Measurements from ENCODE around the gene HNRNPA3. TPM values are rescaled to one million over a fixed set of nuclear protein-coding genes. Genes with fewer than 3 reads are reported as not detected.
"Not testable (repeated sequence)": the region's sequence is repeated elsewhere in the genome, so short reads cannot be mapped to it uniquely, and the experiment has no call there.

Gene HNRNPA3
- total RNA-seq, 1 donor from 2014 or later, result 136 TPM

DNA sequence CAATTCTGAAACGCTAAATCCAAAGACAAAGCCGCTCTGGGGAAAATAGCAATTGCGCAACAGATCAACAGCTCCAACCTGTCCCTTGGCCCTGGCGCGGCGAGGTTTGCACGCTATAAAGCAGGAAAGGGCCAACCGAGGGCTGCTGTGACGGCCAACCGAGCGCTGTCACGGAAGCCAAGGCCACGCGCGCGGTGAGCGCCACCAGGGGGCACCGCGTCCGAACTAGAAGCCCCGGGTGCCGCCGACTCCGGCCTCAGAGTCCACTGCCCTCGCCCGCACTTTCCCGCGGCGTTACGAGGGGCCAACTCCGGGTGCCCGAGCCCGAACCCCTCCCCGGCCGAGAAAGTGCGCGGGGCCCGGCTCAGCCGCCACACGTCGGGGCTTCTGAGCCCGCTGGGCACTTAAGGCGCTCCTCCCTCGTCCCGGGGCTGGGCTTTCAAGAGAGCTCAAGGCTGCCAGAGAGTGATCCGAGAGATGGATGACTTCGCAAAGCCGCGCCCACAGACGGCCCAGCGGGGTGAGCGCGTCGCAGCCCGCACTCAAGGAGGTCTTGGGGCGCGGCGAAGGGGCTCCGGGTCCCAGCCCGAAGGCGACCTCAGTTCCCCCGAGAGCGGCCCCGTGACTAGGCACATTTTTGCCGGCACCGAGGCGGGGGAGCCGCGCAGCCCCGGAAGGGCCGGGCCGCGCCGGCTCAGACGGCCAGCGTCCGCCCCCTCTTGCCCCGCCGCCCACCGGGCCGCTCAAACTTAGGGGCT is 51.0 kb downstream of the HNRNPA3 start:
- Mint-ChIP-seq H3K36me3 (ENCODE audit: unreplicated experiment) (no peaks in the 10 kb centered on the region), H3K9me3 (ENCODE audit: unreplicated experiment) (no peaks in the 10 kb centered on the region), H3K4me3 (ENCODE audit: unreplicated experiment) (peak overlapping the region; percentile 80), H3K27me3 (ENCODE audit: unreplicated experiment) (no peaks in the 10 kb centered on the region), H3K27ac (ENCODE audit: unreplicated experiment) (peak overlapping the region; percentile 90), H3K4me1 (ENCODE audit: unreplicated experiment) (peaks cover 50% of the 10 kb centered on the region)
- peak; percentile 99 for DNase-seq (ENCODE audit: extremely low spot score, unreplicated experiment)
- TF ChIP-seq, protein P1, sequence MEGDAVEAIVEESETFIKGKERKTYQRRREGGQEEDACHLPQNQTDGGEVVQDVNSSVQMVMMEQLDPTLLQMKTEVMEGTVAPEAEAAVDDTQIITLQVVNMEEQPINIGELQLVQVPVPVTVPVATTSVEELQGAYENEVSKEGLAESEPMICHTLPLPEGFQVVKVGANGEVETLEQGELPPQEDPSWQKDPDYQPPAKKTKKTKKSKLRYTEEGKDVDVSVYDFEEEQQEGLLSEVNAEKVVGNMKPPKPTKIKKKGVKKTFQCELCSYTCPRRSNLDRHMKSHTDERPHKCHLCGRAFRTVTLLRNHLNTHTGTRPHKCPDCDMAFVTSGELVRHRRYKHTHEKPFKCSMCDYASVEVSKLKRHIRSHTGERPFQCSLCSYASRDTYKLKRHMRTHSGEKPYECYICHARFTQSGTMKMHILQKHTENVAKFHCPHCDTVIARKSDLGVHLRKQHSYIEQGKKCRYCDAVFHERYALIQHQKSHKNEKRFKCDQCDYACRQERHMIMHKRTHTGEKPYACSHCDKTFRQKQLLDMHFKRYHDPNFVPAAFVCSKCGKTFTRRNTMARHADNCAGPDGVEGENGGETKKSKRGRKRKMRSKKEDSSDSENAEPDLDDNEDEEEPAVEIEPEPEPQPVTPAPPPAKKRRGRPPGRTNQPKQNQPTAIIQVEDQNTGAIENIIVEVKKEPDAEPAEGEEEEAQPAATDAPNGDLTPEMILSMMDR (IDR thresholded peaks at IDR 0.05), result peak; percentile 90

DNA sequence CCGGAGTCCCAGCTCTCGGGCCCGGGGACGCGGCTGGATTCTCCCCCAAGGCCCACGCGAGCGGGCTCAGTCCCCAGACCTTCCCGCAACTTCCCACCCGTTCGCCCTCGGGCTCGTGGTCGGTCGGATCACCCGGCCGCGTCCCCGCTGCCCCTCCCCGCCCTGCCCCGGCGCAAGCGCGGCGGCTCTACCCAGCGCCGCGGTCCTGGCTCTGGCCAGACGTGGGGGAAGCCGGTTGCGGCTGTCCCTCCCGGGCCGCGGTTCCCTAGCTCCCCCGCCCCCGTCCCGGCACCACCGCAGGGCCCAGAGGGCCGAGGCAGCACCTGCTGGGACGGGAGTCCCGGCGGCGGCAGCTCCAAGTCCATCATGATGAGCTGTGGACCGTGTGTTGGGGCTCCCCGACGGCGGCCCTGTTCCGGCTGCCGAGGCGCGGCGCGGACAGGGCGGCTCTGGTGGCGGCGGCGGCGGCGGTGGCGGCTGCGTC is 51.7 kb downstream of the HNRNPA3 start:
- Mint-ChIP-seq H3K4me3 (ENCODE audit: unreplicated experiment) (peak overlapping the region; percentile 80), H3K9me3 (ENCODE audit: unreplicated experiment) (no peaks in the 10 kb centered on the region), H3K27ac (ENCODE audit: unreplicated experiment) (peak overlapping the region; percentile 90), H3K4me1 (ENCODE audit: unreplicated experiment) (peaks cover 44% of the 10 kb centered on the region), H3K27me3 (ENCODE audit: unreplicated experiment) (no peaks in the 10 kb centered on the region), H3K36me3 (ENCODE audit: unreplicated experiment) (no peaks in the 10 kb centered on the region)
- no peak for DNase-seq (ENCODE audit: extremely low spot score, unreplicated experiment)
- TF ChIP-seq, protein P1 (IDR thresholded peaks at IDR 0.05), result no peak

DNA sequence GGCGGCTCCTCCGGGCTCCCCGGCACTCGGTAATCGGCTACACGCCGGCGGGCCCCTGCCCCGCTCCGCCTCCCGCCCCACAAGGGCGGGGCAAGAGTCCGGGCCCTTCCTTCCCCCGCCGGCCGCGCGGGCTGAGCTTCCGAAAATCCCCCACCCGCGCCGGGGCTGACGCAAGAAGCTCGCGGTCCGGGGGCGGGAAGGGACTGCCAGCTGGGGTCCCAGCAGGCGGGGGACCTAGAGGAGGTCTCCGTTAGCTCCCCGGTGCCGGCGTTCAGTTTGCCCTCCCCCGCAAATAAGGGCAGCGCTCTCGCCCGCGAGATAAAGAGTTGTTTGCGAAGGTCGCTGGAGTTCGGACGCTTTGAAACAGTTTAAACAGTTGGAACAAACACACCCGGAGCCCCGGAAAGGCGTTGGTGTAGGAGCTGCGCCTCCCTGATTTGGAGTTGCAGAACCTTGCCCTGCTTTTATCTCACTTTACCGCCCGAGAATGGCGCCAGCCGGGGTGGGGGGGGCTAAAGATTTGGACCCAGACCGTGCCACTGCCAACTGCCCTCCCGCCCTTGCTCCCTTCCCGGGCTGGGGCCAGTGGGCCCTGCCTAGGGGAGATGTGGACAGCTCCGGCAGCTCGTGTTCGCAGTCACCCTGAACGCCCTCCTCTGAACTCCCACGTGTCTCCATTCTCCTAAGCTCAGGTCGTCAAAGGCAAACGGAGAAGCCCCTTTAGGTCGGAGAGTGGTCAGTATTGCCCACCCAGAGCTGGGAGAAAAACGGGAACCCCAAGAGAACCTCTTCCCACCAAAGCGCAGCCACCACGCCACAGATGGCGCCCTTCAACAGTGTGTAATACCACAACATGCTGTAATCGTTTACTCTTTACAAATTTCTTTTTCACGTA is 52.3 kb downstream of the HNRNPA3 start, which contains the start of gene NFE2L2:
NFE2L2 (minus strand) TSS at position 35 of the 895 bp plus-strand sequence. CDS start 151 bp downstream, outside the sequence.
- no peaks in the 10 kb centered on the region for H3K36me3 Mint-ChIP-seq (ENCODE audit: unreplicated experiment)
- no peaks in the 10 kb centered on the region for H3K9me3 Mint-ChIP-seq (ENCODE audit: unreplicated experiment)
- H3K4me1 Mint-ChIP-seq (ENCODE audit: unreplicated experiment), result peaks cover 40% of the 10 kb centered on the region
- H3K27ac Mint-ChIP-seq (ENCODE audit: unreplicated experiment), result peak within 1 kb of the TSS; percentile 99
- no peaks in the 10 kb centered on the region for H3K27me3 Mint-ChIP-seq (ENCODE audit: unreplicated experiment)
- H3K4me3 Mint-ChIP-seq (ENCODE audit: unreplicated experiment), result peak within 1 kb of the TSS; percentile 83
- TF ChIP-seq, protein P1 (IDR thresholded peaks at IDR 0.05), result peak; percentile 44
- DNase-seq (ENCODE audit: extremely low spot score, unreplicated experiment), result peak; percentile 95

DNA sequence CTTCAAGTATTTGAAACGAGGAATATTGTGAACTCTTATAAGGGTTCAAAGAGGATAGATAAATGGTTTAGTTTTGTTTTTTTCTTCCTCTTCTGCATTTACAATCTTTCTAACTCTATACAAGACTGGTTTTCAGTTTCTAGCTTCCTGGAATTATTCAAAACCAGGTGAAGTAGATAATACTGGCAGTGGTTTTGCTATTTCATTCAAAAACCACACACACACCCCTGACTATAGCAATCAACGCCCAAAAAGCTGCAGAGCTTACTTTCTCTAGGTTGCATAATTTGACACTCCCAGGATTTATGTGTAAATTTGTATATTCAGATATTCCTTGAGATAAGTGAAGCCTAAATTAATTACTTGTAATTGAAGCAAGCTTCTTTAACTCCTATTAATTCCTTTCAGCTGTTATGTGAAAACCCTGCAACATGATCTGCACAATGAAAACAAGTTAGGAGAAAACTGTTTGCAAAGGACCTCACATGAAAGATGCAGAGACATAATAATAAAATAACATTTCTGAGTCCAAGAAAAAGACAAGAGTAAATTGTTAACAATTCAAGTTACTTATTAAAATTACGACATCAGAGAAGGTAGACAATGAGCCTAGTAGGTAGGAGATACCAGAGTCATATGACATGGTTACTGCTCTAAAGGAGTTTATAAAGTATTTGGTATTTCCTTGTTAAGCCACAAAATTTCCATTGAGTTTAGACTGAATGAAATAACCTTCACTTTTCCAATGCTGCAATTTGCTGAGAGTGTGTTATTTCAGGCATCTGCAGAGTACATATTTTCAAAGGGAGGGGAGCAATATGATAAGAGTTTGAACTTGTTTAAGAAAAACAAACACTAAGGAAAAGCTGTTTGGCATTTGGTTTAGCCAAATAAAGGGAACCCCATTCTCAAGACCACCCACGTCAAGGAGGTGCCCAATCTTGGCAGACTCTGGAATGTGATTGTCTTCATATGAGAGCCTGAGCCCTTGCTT is 53.5 kb downstream of the HNRNPA3 start:
- no peaks in the 10 kb centered on the region for H3K27me3 Mint-ChIP-seq (ENCODE audit: unreplicated experiment)
- peak overlapping the region; percentile 83 for H3K4me3 Mint-ChIP-seq (ENCODE audit: unreplicated experiment)
- no peaks in the 10 kb centered on the region for H3K36me3 Mint-ChIP-seq (ENCODE audit: unreplicated experiment)
- H3K27ac Mint-ChIP-seq (ENCODE audit: unreplicated experiment), result peak overlapping the region; percentile 99
- TF ChIP-seq, protein P1 (IDR thresholded peaks at IDR 0.05), result no peak
- H3K4me1 Mint-ChIP-seq (ENCODE audit: unreplicated experiment), result peaks cover 29% of the 10 kb centered on the region
- no peaks in the 10 kb centered on the region for H3K9me3 Mint-ChIP-seq (ENCODE audit: unreplicated experiment)
- no peak for DNase-seq (ENCODE audit: extremely low spot score, unreplicated experiment)

DNA sequence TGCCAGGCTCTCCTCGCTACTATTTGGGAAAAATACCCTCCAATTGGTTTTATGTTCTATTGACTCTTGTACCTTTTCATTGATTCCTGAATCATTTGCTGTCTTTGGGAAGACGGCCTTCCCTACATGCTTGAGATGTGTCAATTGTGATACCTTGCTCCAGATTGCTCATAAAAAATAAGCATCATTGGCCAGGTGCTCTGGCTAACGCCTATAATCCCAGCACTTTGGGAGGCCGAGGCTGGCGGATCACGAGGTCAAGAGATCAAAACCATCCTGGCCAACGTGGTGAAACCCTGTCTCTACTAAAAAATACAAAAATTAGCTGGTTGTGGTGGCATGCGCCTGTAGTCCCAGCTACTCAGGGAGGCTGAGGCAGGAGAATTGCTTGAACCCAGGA is 54.4 kb downstream of the HNRNPA3 start:
- H3K4me3 Mint-ChIP-seq (ENCODE audit: unreplicated experiment); H3K27me3 Mint-ChIP-seq (ENCODE audit: unreplicated experiment); H3K36me3 Mint-ChIP-seq (ENCODE audit: unreplicated experiment); DNase-seq (ENCODE audit: extremely low spot score, unreplicated experiment); H3K9me3 Mint-ChIP-seq (ENCODE audit: unreplicated experiment): not testable (repeated sequence)
- Mint-ChIP-seq H3K4me1 (ENCODE audit: unreplicated experiment) (peaks cover 21% of the 10 kb centered on the region), H3K27ac (ENCODE audit: unreplicated experiment) (peak overlapping the region; percentile 99)
